Lower leg skin (tissue), 4 donors: ENCODE results near the gene ANK3. TPM values are rescaled to one million over a fixed set of nuclear protein-coding genes. Genes with fewer than 3 reads are reported as not detected.

ENCODE experiments used
- DNase-seq, 2 donors: peaks; one replicate each; pipeline ENCODE4 v3.0.0-alpha.2; 2019; ENCODE audit warnings: low spot score in 2 of 2
- H3K4me3 ChIP-seq: fragments of 200-600 bp; sonication (generic); 2 replicates; pipeline ENCODE4 v1.5.1; 2017; ENCODE audit warnings: mild to moderate bottlenecking, low read depth; ENCODE audit not compliant: poor library complexity, severe bottlenecking
- CTCF ChIP-seq, 3 donors: fragments of 450-650 bp; IDR thresholded peaks; one replicate each; pipeline ENCODE4 v1.5.1; 2016; ENCODE audit warnings: antibody characterized with exemption in 3 of 3, mild to moderate bottlenecking in 3 of 3, moderate library complexity in 2 of 3
- POLR2A ChIP-seq, 2 donors: fragments of 450-650 bp; IDR thresholded peaks; one replicate each; pipeline ENCODE4 v1.6.1; 2016 to 2017; ENCODE audit warnings: antibody characterized with exemption in 2 of 2, mild to moderate bottlenecking in 1 of 2, moderate library complexity in 1 of 2
- WGBS, 2 donors: methylation state at CpG; one replicate each; pipeline ENCODE4 v1.1.5; 2018; 5-methylcytosine and 5-hydroxymethylcytosine counted together
- intact Hi-C: fragments of 100-400 bp; cut with DNase I; formaldehyde crosslinking; loops from one replicate; pipeline ENCODE4 v1.15.0; 2023; ENCODE audit warnings: low total_unique reads
- total RNA-seq, 4 donors: library from RNA; depleted of rRNA; stranded (reverse); fragments of >200 nt; gene quantifications; one replicate each; pipeline ENCODE4 v1.1.0, GENCODE V29; 2016

ANK3 gene
- total RNA-seq, 4 donors from 2014 or later = 76.2 to 107 (median 91.5) TPM

- TF ChIP-seq POLR2A (IDR thresholded peaks at IDR 0.05) (no peak), CTCF (IDR thresholded peaks at IDR 0.05) (no peak)
- H3K4me3 ChIP-seq = no peak overlapping the region
- WGBS, 2 donors = 83 to 85% methylated on average over 2 of the region's 2 CpGs
- no peak for DNase-seq
- intact Hi-C loops = no loop called here
These were observed 23.8 kb upstream of the ANK3 start for GRCh38 chr10:60413306-60414012.

- no peak overlapping the region for H3K4me3 ChIP-seq
- no peak for DNase-seq
- no peak for TF ChIP-seq POLR2A (IDR thresholded peaks at IDR 0.05)
- no peak for TF ChIP-seq CTCF (IDR thresholded peaks at IDR 0.05)
- intact Hi-C loops = no loop called here
- 95 to 96% methylated on average over 3 of the region's 3 CpGs for WGBS, 2 donors
These were observed 21.3 kb upstream of the ANK3 start for GRCh38 chr10:60410970-60411369.

GRCh38 chr10:60409202-60409601, 19.5 kb upstream of the ANK3 start:
- H3K4me3 ChIP-seq = no peak overlapping the region
- WGBS, 2 donors = 95 to 99% methylated on average over 2 of the region's 2 CpGs
- DNase-seq = no peak
- no peak for TF ChIP-seq CTCF (IDR thresholded peaks at IDR 0.05)
- TF ChIP-seq POLR2A (IDR thresholded peaks at IDR 0.05) = no peak
- intact Hi-C loops = no loop called here

- WGBS, 2 donors = 86 to 97% methylated on average over 3 of the region's 3 CpGs
- no peak overlapping the region for H3K4me3 ChIP-seq
- no peak for DNase-seq
- intact Hi-C loops = no loop called here
- TF ChIP-seq CTCF (IDR thresholded peaks at IDR 0.05) = no peak
- TF ChIP-seq POLR2A (IDR thresholded peaks at IDR 0.05) = no peak
These were observed 16.5 kb upstream of the ANK3 start for GRCh38 chr10:60406182-60406581.

GRCh38 chr10:60405172-60405571, 15.5 kb upstream of the ANK3 start:
- TF ChIP-seq CTCF (IDR thresholded peaks at IDR 0.05) (no peak), POLR2A (IDR thresholded peaks at IDR 0.05) (no peak)

More at GRCh38 chr10:60405172-60405571, 15.5 kb upstream of the ANK3 start:
- DNase-seq = no peak
- H3K4me3 ChIP-seq = no peak overlapping the region
- intact Hi-C loops = no loop called here
